ENCODE results near the gene TRMT11.
"Not testable (repeated sequence)": the region's sequence is repeated elsewhere in the genome, so short reads cannot be mapped to it uniquely, and the experiment has no call there.

TRMT11 gene

GRCh38 chr6:125956506-125957390 lies 29.6 kb upstream of the TRMT11 start, which contains the start of gene HINT3:
TSS of gene HINT3 (plus strand) at chr6:125956770. CDS start at chr6:125956978, 208 bp downstream.
- DNase-seq: peak; percentile 87

DNA sequence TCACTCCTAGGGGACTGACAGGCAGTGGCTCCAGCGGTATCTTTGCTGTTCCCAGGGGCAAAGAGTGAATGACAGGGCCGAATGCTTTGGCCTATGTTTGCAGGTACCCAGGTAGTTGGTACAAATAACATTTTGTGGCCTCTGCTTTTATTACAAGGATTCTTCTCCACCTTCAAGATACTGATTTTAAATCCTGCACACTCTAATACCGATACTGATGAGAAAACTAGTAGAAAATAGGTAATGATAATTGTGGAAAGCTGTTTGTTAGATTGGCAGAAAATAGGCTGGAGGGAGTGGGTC lies 29.0 kb upstream of the TRMT11 start:
- DNase-seq: no peak

DNA sequence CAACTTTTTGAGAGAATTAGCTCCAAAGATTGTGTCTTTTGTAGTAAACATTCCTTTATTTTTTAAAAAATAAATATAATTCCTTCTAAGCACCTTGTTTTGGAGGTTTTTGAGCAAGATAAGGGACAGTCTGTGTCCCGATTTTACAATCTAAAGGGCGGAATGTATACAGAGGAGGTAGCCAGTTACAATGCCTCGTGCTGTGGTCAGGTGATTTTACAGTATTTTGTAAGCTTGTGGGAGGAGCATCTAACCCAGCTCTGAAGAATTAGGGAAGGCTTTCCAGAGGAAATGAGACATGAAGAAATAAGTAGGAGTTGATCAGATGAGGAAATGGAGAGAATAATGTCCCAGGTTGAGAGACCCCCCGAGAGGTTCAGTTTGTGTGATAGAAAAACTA lies 28.5 kb upstream of the TRMT11 start:
- DNase-seq: no peak

DNA sequence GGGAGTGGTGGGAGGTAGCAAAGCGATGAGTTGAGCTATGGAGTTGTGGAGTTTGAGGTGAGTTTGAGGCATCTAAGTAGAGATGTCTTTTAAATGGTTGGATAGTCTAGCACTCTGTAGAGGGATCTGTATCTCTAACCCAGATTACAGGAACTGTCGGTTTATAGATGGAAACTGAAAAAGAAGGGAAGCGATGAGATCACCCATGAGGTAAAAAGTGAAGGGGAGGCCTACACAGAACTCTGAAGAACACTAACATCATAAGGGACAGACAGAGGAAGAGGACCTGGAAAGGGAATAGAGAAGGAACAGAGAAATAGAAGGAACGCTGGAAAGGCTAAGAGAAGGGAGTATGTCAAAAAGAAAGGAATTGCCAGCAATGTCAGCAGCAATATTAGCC lies 27.3 kb upstream of the TRMT11 start:
- DNase-seq: no peak

DNA sequence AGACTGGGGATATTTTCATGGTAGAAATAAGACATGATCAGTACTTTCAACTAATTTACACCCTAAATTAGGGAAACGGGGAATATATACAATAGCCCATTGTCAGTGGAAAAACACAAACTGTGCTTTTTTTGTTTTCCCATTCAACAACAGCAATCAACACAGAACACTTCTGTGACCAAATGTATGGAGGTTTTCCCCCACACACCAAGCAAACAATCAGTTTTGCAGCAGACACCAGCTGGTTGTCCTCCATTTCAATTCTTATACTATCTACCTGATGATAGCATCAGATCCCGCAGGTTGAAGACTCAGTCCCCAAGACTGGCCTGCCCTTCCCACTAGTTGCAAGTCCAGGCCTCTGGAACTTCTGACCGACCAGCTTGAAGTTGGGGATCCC lies 25.2 kb upstream of the TRMT11 start:
- DNase-seq: no peak

DNA sequence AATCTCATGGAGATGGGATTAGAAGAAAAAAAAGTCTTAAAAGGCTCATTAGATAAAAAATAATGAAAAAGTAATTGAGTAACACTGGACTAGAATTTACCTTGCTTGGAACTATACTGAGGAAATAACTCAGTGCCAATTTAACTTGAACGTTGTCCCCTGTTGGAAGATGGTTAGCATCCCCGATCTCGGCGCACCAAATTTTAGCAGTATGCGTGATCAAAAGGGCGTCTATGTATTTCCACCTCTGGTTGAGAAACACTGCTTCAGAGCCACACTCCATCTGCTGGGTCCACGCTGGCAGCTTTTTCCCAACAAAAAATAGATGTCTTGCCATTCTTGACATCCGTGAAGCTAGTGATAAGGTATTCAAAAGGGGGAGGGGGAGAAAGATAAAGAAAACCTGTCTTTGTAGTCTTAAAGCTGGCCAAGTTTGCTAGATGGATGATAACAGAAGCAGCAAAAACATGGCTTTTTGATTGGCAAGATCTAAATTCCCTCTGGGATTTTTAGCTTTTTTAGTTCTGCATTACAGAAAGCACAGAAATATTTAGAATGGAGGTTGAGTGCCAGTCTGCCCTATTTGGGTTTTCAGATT lies 23.3 kb upstream of the TRMT11 start:
- no peak for DNase-seq

DNA sequence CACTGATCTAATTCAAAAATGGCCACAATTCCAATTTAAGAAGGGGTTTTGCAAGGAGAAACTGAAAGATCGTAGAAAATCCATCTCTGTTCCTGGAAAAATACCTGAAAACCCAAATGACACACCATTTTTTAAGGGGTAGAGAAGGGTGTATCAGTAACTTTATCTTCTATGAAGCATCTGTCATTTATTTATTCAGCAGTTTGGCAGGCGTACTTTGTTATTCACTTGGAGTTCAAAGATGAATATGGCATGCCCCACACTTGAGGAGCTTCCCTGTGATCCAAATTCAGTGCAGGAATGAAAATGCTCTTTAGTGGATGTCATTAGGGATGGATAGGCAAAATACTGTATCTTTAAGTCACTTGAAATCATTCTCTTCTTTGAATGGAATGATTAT lies 22.5 kb upstream of the TRMT11 start:
- DNase-seq: no peak

DNA sequence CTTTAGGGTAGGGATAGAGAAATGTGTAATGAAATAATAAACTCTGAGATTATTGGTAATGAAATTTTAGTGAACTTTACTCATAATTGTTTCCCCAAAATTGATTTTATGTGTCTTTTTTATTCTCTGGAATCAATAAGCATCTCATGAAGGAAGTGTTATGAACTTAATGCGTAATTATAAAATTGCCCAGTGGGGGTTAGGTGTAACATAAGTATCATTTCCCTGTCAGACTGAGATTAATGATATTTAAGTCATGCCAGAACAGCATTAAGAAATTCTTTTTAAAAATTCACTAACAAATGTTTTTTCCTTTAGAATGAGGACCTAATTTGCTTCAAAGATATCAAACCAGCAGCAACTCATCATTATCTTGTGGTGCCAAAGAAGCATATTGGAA lies 19.8 kb upstream of the TRMT11 start:
- no peak for DNase-seq

- no peak for DNase-seq
These were observed 17.8 kb upstream of the TRMT11 start for GRCh38 chr6:125968493-125968892.

DNA sequence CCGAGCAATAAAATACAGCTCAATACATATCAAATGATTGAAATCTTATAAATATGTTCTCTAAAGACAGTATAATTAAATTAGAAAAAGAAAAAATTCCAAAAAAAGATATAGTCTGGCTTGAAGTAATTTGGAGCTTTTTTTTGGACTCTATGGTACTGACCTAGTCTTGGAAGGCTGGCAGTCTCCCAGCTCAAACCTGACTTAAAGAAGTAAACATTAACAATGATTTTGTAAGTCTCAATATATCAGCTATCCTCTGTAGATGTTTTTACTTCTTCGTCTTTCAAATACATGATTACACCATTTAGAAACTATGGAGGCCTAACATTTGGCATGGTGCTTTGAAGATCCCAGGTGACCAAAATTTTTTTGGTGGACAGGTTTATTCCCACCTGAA lies 15.6 kb upstream of the TRMT11 start:
- DNase-seq: no peak

DNA sequence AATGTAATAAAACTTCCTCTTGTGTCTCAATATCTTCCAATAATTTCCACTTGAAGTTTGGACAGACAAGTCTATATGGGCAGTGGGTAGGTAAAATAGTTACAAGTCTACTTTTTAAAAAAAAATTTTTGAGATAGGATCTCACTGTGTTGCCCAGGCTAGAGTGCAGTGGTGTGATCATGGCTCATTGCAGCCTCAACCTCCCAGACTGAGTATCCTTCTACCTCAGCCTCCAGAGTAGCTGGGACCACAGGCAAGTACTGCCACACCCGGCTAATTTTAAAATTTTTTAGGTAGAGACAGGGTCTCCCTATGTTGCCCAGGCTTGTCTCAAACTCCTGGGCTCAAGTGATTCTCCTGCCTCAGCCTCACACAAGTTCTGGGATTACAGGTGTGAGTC lies 13.9 kb upstream of the TRMT11 start:
- DNase-seq: not testable (repeated sequence)

DNA sequence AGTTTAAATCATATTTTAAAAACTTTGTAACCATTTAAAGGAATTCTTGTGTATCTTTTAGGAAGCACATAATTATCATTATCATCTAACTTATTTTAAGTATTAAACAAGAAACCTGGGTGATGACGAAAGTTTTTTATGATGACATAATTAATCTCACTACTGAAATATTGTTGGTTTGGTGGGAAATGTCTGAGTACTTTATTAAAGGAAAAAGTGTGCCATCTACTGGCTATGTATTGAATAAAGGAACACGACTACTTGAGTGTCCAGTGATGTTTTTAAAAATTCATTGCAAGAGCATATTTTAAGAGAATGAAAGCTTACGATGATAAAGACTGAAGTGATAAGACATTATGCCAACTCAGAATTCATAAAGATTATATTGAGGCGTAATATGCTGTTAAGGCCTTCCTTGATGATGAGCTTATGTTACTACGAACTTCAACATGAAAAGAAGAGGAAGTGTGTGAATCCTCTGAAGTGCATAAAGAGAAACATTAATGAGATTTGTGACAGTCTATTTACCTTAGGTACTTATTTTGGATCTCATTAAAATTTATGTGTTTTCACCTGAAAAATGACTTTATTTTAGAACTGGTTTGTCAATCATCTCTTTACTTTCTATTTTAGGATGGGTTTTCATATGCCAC lies 12.0 kb upstream of the TRMT11 start:
- DNase-seq: no peak

DNA sequence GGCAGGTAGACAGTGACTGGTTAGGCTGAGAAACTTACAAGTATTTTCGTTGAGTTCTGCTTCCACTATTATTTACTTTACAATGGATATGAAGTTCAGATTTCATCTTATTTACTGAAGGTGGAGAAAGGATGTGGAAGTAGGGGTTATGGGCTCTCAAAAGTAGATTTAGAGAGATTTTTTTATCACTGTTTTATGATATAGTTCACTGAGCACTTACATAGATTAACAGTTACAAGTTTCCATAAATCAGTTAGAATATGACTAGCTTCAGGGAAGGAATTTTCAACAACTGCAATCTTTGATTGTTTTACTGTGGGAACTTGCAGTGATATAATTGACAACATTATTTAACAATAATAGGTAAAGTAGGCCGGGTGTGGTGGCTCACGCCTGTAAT lies 7.2 kb upstream of the TRMT11 start:
- no peak for DNase-seq

DNA sequence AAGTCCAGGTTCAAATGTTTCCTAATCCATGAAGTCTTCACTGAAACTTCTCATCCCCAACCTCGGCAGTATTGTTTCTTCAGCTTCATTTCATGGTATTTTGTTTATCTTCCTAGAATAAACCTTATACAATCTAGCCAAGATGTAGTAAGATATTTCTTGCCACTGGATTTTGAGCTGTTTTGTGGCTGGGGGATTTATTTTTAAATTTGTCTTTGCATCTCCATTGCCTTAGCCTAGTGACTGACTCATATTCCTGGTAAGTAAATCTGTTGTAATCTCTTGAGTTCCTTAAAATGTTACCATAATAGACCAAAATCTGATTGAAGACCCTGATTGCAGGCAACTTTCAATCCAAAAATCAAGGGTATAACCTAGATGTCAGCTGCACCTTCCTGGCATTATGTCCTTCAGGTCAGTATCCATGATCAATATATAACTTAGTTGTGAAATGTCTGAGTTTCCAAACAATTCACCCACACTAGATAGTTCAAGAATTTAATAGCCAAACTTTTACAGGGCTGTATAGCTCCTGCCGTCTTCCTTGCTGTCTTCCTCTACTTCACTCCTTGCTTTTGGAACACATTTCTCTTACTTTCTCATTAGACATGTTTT lies 4.7 kb upstream of the TRMT11 start:
- DNase-seq: no peak

- no peak for DNase-seq
These were observed 2.9 kb upstream of the TRMT11 start for GRCh38 chr6:125983246-125983945.

DNA sequence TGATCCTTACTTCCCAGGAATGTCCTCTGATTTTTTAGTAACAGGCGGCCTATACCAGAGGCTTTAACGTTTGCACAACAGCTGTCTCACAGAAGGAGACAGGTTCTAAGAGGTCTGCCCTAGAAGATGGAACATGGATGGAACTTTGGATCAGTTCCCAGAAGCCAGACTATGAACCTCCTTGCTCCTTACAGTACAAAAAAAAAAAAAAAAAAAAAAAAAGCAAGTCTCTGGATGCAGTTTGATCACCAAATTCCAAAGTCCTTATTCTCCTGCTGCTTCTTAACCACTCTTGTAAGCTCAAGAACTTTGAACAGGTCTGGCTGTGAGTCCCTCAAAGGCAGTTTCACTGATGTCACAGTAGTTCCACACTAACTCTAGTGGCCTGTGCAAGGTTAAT lies 2.0 kb upstream of the TRMT11 start:
- no peak for DNase-seq

GRCh38 chr6:125985522-125985921 lies 818 bp upstream of the TRMT11 start:
- DNase-seq: no peak

DNA sequence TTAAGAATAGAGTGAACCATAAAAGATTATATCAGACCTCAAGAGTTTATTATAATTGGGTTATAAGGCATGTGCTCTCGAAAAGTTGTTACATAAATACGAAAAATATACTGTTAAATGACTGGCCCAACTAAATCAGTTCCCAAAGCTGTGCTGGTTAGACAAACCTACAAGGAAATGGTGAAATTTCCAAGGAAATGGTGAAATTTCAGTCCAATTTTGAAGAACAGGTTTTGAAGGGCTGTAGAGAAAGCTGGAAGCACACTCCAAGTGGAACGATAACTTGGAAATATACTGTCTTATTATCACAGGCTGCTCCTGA lies 400 bp upstream of the TRMT11 start:
- DNase-seq: no peak

DNA sequence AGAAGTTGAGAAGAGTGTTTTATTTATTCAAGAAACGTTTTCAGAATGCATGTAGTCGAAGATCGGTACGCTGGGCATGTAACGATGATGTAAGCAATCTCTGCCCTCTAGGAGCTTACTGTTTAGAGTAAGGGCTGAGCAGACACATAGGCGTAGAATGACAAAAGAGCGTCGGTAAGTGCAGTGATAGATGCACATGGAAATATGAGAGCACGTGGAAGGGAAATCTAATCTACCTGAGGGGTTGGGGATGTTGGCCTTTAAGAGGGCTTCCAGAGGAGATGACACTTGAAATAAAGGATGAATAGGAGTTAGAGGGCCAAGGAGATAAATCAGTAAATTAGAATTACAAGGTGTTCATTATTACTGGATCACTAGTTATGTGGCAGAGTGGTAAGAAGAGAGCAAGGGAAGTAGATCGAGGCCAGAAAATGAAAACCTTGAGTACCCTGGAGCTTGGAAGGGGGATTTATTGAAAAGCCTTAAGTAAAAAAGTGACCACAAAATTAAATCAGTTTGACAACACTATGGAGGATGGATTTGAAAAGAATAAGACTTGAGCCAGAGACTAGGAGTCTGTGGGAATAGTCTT lies 782 bp downstream of the TRMT11 start:
- no peak for DNase-seq

GRCh38 chr6:125988280-125988679 lies 1.9 kb downstream of the TRMT11 start:
- no peak for DNase-seq

DNA sequence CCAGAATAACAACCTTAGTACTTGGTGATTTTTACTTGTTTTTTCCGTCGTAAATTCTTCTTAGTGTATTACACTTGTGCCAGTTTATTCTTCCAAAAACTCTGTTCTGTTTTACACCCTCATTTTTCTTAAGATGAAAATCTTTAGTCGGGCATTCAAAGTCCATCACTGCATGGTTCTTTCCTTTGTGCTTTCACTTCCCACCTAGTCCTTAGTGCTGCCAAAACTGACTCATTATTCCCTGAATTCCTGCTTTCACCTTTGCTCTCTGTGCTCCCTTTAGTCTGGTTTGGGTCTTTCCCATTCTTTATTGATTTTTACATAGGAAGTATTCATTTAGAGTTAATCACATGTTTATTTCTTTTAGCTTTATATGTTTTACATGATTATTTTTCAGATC lies 3.3 kb downstream of the TRMT11 start:
- no peak for DNase-seq

- no peak for DNase-seq
These were observed 5.3 kb downstream of the TRMT11 start for GRCh38 chr6:125991653-125992052.

All from activated gamma-delta T cell (primary cell).